B cell (primary cell): ENCODE measurements around the gene CMTM1.

Experiments
- EZH2 ChIP-seq: IDR thresholded peaks from 2 replicates; pipeline ENCODE4 v1.6.1; 2012; ENCODE audit warnings: borderline replicate concordance, low read depth, mild to moderate bottlenecking, moderate library complexity, low read length; ENCODE audit not compliant: insufficient read depth, poor library complexity, severe bottlenecking
- TF ChIP-seq, protein P1 (sequence below): fragments of 200-600 bp; IDR thresholded peaks from one replicate; pipeline ENCODE4 v1.8.0; 2022; ENCODE audit warnings: antibody characterized with exemption, mild to moderate bottlenecking

DNA sequence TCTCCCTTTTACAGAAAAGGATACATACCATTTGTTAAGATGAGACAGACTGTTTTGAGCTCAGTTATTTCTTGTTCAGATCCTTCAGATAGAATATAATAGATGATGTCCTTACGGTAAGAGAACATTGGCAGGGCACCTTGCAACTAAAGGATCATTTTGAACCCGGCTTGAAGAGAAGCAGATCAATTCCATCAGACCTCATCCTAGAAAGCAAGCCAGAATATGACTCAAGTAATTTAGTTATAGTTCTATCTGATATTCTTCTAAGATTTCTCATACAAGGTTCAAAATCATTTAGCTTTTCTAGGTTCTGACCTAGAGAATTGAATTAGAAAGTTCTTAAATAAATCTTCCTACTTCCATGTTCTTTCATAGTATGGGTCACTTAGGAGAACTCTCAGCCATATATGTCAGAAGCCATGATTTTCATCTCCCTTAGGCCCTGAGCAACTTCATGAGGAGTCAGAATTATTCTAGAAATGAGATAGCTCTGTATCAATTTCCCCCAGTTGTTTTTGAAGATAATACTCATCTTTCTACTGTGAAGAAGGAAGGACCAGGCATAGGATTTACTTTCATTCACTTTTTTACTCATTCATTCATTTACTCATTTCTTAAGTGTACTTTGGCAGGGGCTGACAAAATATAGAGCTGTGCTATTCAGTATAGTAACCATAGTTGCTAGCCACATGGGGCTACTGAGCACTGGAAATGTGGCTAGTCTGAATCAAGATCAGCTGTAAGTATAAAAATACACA, 2.5 kb upstream of the CMTM1 start:
- no peak for TF ChIP-seq EZH2
- TF ChIP-seq, protein P1, sequence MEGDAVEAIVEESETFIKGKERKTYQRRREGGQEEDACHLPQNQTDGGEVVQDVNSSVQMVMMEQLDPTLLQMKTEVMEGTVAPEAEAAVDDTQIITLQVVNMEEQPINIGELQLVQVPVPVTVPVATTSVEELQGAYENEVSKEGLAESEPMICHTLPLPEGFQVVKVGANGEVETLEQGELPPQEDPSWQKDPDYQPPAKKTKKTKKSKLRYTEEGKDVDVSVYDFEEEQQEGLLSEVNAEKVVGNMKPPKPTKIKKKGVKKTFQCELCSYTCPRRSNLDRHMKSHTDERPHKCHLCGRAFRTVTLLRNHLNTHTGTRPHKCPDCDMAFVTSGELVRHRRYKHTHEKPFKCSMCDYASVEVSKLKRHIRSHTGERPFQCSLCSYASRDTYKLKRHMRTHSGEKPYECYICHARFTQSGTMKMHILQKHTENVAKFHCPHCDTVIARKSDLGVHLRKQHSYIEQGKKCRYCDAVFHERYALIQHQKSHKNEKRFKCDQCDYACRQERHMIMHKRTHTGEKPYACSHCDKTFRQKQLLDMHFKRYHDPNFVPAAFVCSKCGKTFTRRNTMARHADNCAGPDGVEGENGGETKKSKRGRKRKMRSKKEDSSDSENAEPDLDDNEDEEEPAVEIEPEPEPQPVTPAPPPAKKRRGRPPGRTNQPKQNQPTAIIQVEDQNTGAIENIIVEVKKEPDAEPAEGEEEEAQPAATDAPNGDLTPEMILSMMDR, result no peak
